NCI-H748 treated with DMSO at 0.1 percent for 48 hours (cell line): ENCODE results near the gene ZNF808.
"Not testable (repeated sequence)": the region's sequence is repeated elsewhere in the genome, so short reads cannot be mapped to it uniquely, and the experiment has no call there.

ENCODE experiments used
- DNase-seq: peaks from one replicate; lab custom pipeline; 2025; lab: John Stamatoyannopoulos, UW

The ZNF808 gene

DNA sequence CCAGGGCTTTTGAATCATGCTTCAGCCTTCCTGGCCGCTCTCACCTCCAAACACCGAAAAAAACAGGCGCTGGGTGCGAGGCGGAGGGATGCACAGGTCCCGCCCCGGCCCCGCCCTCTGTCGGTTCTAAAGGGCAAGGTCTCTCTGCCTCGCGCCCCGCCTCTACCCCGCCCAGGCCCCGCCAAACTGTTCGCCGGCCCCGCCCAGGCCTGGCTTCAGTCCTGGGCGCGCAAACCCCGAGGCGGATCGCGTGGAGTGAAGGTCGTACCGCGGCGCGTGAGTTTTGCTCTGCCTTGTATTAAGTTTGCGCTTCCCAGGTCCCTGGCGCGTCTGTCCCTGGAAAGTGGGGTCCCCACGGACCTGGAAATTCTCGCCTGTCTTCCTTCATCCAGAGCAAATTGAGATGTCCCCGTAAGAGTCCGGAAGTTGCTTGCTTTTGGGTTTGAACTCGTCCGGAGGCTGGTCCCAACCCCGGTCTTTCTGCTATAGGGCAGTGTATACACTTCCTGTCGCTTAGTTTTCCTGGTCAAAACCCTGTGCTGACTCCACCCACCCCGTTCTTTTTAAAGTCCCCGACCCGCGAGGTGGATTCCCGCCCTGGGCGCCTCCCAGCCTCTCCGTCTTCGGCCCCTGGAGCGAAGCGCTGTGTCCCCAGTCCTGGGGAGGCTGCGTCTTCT is 8.4 kb downstream of the ZNF808 start:
- DNase-seq = peak; percentile 48

DNA sequence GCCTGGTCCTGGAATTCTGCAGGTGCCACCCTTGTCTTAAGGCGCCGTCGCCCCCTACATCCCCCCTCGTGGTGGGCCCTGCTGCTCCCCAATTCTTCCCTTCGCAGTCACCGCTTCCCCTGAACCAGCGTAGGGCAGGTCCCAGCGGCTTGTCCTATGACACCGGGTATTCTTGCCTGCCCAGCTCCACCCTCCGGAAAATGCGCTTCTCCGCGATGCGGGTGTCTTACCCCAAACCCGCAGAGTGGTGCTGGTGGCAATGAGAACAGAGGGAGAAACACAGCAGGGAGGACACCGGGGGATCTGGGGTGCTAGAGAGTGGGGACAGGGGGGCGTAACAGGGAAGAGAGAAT is 9.0 kb downstream of the ZNF808 start:
- no peak for DNase-seq

- DNase-seq = not testable (repeated sequence)
Measured at GRCh38 chr19:52538815-52539214, 11.3 kb downstream of the ZNF808 start.

GRCh38 chr19:52541176-52541575 is 13.7 kb downstream of the ZNF808 start:
- not testable (repeated sequence) for DNase-seq

DNA sequence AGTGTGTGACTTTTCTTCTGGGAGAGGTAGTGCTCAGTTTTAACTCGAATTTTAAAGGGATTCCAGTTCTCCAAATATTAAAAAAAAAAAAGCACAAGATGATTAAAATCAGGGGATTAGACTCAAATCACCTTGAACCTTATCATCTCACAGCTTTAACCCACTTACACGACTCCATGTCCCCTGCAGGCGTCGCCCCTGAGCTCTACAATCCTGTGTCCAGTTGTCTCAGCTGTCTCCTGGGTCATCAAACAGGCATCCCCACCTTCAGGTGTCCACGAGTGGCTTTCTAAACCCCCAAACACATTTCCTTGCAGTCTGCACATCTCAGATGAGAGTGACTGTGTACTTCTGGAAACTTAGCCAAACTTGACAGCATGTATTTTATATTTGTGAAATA is 14.1 kb downstream of the ZNF808 start:
- no peak for DNase-seq

DNA sequence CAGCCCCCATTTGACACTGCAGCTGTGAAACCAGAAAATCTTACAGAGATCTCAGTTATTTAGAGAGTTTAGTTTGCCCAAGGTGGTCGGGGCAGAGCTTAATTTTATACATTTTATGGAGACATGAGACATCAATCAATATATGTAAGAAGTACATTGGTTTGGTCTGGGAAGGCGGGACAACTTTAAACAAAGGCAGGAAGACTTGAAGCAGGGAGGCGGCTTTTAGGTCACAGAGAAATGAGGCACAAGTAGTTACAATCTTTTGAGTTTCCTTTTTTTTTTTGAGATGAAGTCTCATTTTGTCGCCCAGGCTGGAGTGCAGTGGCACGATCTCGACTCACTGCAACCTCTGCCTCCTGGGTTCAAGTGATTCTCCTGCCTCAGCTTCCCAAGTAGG is 15.1 kb downstream of the ZNF808 start:
- not testable (repeated sequence) for DNase-seq

DNA sequence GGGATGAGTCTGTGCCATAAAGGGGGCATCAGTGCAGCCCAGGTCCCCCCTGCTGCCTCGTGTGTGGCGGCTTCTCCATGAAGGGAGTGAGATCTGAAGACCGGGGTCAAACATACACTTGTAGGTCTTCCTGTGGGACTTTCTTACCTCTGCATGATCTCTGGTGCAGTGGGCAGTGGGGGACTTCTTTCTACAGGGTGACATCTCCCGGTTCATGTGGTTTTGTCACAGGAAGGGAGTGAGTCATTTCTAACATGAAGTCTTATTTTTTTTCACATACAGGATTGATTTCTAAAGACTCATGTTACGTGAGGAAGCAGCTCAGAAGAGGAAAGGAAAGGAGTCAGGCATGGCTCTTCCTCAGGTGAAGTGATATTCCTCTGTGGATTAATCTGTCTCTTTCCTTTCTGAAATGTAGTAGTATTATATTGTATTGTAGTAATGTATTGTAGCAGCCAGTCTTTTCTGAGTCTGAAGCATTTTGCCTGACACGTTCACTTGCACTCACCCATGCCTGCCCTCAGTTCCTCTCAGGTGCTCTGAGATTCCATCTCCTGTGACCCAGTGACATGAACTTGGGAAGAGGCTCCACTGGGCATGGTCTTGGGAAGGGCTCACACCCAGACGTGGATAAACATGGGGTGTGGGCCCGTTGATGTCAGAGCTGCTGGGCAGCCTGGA is 15.7 kb downstream of the ZNF808 start:
- DNase-seq = no peak

DNA sequence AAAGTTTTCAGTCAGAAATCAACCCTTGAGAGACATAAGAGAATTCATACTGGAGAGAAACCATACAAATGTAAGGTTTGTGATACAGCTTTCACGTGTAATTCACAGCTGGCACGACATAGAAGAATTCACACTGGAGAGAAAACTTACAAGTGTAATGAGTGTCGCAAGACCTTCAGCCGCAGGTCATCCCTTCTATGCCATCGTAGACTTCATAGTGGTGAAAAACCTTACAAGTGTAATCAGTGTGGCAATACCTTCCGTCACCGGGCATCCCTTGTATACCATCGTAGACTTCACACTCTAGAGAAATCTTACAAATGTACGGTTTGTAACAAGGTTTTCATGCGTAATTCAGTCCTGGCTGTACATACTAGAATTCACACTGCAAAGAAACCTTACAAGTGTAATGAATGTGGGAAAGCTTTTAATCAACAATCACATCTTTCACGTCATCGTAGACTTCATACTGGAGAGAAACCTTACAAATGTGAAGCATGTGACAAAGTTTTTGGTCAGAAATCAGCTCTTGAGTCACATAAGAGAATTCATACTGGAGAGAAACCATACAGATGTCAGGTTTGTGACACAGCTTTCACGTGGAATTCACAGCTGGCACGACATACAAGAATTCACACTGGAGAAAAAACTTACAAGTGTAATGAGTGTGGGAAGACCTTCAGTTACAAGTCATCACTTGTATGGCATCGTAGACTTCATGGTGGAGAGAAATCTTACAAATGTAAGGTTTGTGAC is 26.9 kb downstream of the ZNF808 start:
- DNase-seq = no peak

GRCh38 chr19:52557231-52557995 is 29.9 kb downstream of the ZNF808 start:
- no peak for DNase-seq

DNA sequence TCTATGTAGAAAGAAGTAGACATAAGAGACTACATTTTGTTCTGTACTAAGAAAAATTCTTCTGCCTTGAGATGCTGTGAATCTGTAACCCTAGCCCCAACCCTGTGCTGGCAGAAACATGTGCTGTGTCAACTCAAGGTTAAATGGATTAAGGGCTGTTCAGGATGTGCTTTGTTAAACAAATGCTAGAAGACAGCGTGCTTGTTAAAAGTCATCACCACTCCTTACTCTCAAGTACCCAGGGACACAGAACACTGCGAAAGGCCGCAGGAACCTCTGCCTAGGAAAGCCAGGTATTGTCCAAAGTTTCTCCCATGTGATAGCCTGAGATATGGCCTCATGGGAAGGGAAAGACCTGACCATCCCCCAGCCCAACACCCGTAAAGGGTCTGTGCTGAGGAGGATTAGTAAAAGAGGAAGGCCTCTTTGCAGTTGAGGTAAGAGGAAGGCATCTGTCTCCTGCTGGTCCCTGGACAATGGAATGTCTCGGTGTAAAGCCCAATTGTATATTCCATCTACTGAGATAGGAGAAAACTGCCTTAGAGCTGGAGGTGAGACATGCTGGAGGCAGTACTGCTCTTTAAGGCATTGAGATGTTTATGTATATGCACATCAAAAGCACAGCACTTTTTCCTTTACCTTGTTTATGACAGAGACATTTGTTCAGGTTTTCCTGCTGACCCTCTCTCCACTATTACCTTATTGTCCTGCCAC is 31.4 kb downstream of the ZNF808 start:
- DNase-seq = not testable (repeated sequence)

DNA sequence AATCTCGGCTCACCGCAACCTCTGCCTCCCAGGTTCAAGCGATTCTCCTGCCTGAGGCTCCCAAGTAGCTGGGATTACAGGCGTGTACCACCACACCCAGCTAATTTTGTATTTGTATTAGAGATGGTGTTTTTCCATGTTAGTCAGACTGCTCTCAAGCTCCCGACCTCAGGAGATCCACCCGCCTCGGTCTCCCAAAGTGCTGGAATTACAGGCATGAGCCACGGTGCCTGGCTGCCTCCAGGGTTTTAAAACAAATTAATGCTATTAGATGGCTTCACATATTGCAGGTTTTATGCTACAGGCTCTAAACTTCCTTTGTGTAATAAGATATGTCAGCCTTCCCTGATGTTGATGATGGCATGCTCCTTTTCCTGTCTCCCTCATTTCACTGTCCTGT is 34.1 kb downstream of the ZNF808 start:
- DNase-seq = not testable (repeated sequence)

DNA sequence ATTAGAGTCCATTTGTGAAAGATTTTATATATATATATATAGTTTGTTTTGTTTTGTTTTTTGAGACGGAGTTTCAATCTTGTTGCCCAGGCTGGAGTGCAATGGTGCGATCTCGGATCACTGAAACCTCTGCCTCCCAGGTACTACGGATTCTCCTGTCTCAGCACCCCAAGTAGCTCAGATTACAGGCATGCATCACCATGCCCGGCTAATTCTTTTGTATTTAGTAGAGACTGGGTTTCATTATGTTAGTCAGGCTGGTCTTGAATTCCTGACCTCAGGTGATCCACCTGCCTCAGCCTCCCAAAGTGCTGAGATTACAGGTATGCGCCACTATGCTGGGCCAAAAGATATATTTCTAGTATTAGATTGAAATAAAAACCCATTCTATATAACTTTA is 38.7 kb downstream of the ZNF808 start:
- DNase-seq = no peak

- DNase-seq = no peak
Measured at GRCh38 chr19:52566588-52566987, 39.1 kb downstream of the ZNF808 start.

DNA sequence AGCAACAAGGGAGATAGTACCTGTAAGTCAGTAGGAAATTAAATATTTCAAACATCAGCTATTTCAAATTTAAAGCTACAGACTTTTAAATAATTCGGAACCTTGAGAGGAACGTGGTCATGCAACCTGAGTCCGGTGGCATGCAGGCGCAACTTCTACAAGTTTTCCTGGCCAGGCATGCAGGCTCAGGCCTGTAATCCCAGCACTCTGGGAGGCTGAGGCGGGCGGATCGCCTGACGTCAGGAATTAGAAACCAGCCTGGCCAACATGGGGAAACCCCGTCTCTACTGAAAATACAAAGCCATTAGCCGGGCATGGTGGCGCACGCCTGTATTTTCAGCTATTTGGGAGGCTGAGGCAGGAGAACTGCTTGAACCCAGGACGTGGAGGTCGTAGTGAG is 40.5 kb downstream of the ZNF808 start:
- no peak for DNase-seq

DNA sequence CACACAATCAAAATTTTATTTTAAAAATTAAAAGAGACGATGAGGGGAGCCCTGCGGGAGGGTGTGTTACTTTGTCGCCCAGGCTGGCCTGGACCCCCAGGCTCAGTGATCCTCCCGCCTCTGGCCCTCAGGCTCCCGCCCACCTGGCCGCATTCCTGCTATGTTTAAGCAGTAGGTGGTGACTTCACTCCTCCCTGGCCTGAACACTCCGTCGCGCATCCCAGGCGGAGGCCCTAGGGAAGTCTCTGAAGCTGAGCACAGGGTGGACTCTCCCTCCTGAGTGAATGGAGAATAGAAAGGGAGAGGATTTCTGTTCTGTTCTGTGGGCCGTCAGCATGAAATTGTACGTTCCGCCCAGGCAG is 42.2 kb downstream of the ZNF808 start:
- DNase-seq = not testable (repeated sequence)

DNA sequence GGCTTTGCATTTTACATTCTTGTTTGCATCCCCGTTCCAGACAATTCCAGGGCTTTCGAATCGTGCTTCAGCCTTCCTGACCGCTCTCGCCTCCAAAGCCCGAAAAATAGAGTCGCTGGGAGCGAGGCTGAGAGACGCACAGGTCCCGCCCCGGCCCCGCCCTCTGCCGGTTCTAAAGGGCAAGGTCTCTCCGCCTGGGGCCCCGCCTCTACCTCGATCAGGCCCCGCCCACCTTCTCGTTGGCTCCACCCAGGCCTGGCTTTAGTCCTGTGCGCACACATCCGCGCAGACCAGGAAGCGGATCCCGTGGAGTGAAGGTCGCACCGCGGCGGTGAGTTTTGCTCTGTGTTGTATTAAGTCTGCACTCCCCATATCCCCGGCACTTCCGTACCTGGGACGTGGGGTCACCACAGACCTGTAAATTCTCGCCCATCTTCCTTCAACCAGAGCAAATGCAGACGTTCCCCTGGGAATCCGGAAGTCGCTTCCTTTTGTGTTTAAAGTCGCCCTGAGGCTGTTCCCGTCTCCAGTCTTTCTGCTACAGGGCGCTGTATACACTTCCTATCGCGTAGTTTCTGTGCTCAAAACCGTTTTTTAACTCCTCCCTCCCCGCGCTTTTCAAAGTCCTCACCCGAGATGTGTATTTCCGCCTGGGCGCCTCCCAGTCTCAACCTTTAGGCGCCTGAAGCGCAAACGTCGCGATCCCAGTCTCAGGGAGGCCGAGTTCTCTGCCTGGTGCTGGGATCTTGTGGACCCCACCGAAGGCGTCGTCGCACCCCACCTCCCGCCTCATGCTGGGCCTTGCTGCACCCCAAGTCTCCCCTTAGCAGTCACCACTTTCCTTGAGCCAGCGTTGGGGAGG is 42.8 kb downstream of the ZNF808 start, which contains the start of gene ZNF701:
TSS of gene ZNF701 (plus strand) at position 288 of the 862 bp plus-strand sequence. CDS start 3,861 bp downstream, outside the sequence.
- DNase-seq = peak; percentile 94

- no peak for DNase-seq
Measured at GRCh38 chr19:52584736-52585440, 57.4 kb downstream of the ZNF808 start.

GRCh38 chr19:52585604-52586003 is 58.1 kb downstream of the ZNF808 start:
- DNase-seq = no peak

DNA sequence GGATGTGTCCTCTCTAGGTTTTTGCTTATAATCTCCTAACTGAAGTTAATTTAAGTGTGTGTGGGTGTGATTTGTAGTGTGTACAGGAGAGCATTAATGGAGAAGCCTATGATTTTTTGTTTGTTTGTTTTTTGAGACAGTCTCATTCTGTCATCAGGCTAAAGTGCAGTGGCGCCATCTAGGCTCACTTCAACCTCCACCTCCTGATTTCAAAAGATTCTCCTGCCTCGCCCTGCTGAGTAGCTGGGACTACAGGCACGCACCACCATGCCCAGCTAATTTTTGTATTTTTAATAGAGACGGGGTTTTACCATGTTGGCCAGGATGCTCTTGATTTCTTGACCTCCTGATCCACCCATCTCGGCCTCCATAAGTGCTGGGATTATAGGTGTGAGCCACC is 63.3 kb downstream of the ZNF808 start:
- no peak for DNase-seq

DNA sequence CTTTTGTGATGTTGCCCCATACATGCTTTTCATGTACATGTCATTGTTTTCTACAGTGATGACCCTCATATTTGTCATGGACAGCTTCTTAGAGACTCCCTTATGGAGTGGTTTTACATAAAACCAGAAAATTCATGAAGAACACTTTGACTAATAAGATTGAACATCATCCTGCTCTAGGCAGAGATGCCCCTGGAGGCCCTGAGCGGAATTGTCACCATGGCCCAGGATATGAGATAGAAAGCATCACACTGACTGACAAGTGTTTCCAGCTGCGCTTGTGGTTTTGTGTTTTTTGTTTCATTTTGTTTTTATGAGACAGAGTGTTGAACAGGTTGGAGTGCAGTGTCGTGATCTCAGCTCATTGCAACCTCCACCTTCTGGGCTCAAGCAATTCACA is 64.8 kb downstream of the ZNF808 start:
- DNase-seq = no peak
